ENCODE data around the gene CABCOCO1.

The CABCOCO1 gene

GRCh38 chr10:61754587-61755550 is 92.1 kb downstream of the CABCOCO1 start:
- DNase-seq (ENCODE audit: low read depth, low spot score): no peak

GRCh38 chr10:61757001-61757400 is 94.3 kb downstream of the CABCOCO1 start:
- no peak for DNase-seq (ENCODE audit: low read depth, low spot score)

GRCh38 chr10:61757525-61758397 is 95.0 kb downstream of the CABCOCO1 start:
- DNase-seq (ENCODE audit: low read depth, low spot score): no peak

GRCh38 chr10:61758433-61758832 is 95.7 kb downstream of the CABCOCO1 start:
- no peak for DNase-seq (ENCODE audit: low read depth, low spot score)

GRCh38 chr10:61759751-61760150 is 97.0 kb downstream of the CABCOCO1 start:
- no peak for DNase-seq (ENCODE audit: low read depth, low spot score)

- no peak for DNase-seq (ENCODE audit: low read depth, low spot score)
Measured at GRCh38 chr10:61760943-61761824, 98.5 kb downstream of the CABCOCO1 start.

GRCh38 chr10:61761825-61762217 is 99.1 kb downstream of the CABCOCO1 start:
- no peak for DNase-seq (ENCODE audit: low read depth, low spot score)

- no peak for DNase-seq (ENCODE audit: low read depth, low spot score)
Measured at GRCh38 chr10:61763778-61764177, 101.0 kb downstream of the CABCOCO1 start.

GRCh38 chr10:61764486-61764885 is 101.8 kb downstream of the CABCOCO1 start:
- DNase-seq (ENCODE audit: low read depth, low spot score): no peak

GRCh38 chr10:61765176-61766087 is 102.7 kb downstream of the CABCOCO1 start:
- no peak for DNase-seq (ENCODE audit: low read depth, low spot score)

GRCh38 chr10:61766927-61767326 is 104.2 kb downstream of the CABCOCO1 start:
- no peak for DNase-seq (ENCODE audit: low read depth, low spot score)

GRCh38 chr10:61774031-61774430 is 111.3 kb downstream of the CABCOCO1 start:
- DNase-seq (ENCODE audit: low read depth, low spot score): no peak

- no peak for DNase-seq (ENCODE audit: low read depth, low spot score)
Measured at GRCh38 chr10:61775111-61775510, 112.4 kb downstream of the CABCOCO1 start.

- no peak for DNase-seq (ENCODE audit: low read depth, low spot score)
Measured at GRCh38 chr10:61776615-61777266, 114.0 kb downstream of the CABCOCO1 start.

- no peak for DNase-seq (ENCODE audit: low read depth, low spot score)
Measured at GRCh38 chr10:61778137-61778536, 115.4 kb downstream of the CABCOCO1 start.

GRCh38 chr10:61779276-61779675 is 116.5 kb downstream of the CABCOCO1 start:
- no peak for DNase-seq (ENCODE audit: low read depth, low spot score)

- no peak for DNase-seq (ENCODE audit: low read depth, low spot score)
Measured at GRCh38 chr10:61779950-61780659, 117.4 kb downstream of the CABCOCO1 start.

GRCh38 chr10:61780732-61781131 is 118.0 kb downstream of the CABCOCO1 start:
- no peak for DNase-seq (ENCODE audit: low read depth, low spot score)

- DNase-seq (ENCODE audit: low read depth, low spot score): no peak
Measured at GRCh38 chr10:61781969-61782403, 119.3 kb downstream of the CABCOCO1 start.
